NOMO-1 treated with dmso at 0.1 percent for 144 hours (cell line): Measurements from ENCODE around the gene VAT1.
"Not testable (repeated sequence)": the region's sequence is repeated elsewhere in the genome, so short reads cannot be mapped to it uniquely, and the experiment has no call there.

Source experiments
- DNase-seq: peaks from one replicate; lab custom pipeline; 2025; ENCODE audit not compliant: unreplicated experiment; lab: John Stamatoyannopoulos, UW

VAT1 gene

GRCh38 chr17:42975701-42976100 is 46.5 kb downstream of the VAT1 start:
- DNase-seq: not testable (repeated sequence)

- no peak for DNase-seq
These were observed 46.9 kb downstream of the VAT1 start for GRCh38 chr17:42975265-42975664.

- DNase-seq: not testable (repeated sequence)
These were observed 48.9 kb downstream of the VAT1 start for GRCh38 chr17:42973323-42973722.

- DNase-seq: no peak
These were observed 50.6 kb downstream of the VAT1 start for GRCh38 chr17:42971589-42971988.

GRCh38 chr17:42969001-42969581 is 53.1 kb downstream of the VAT1 start:
- peak; percentile 16 for DNase-seq

- no peak for DNase-seq
These were observed 54.3 kb downstream of the VAT1 start for GRCh38 chr17:42967925-42968324.
